Fibroblast of lung (primary cell): ENCODE data around the gene TCF4. TPM values are rescaled to one million over a fixed set of nuclear protein-coding genes. Genes with fewer than 3 reads are reported as not detected.

Source experiments
- DNase-seq, 2 donors: peaks; one replicate each; pipeline versions ENCODE4 v3.0.0 to v3.0.0-alpha.2; 2010; ENCODE audit warnings: low read depth in 2 of 2
- H2AFZ ChIP-seq: 2 replicates; pipeline ENCODE4 v1.5.1; 2012; ENCODE audit warnings: low read length, control low read depth, inconsistent platforms
- H3K27ac ChIP-seq: 2 replicates; pipeline ENCODE4 v1.5.1; 2011; ENCODE audit warnings: low read length, control low read depth; ENCODE audit not compliant: insufficient read depth
- H3K27me3 ChIP-seq: 2 replicates; pipeline ENCODE4 v1.5.1; 2011; ENCODE audit warnings: mild to moderate bottlenecking, low read length; ENCODE audit not compliant: control insufficient read depth, insufficient read depth
- H3K36me3 ChIP-seq: 2 replicates; pipeline ENCODE4 v1.5.1; 2011; ENCODE audit warnings: low read length; ENCODE audit not compliant: control insufficient read depth, insufficient read depth
- H3K4me1 ChIP-seq: 2 replicates; pipeline ENCODE4 v1.5.1; 2011; ENCODE audit warnings: low read length; ENCODE audit not compliant: control insufficient read depth, insufficient read depth; ENCODE audit errors: extremely low read depth
- H3K4me2 ChIP-seq: 2 replicates; pipeline ENCODE4 v1.5.1; 2011; ENCODE audit warnings: low read length, control low read depth; ENCODE audit not compliant: insufficient read depth; ENCODE audit errors: extremely low read depth
- H3K4me3 ChIP-seq, 4 experiments: fragments of 200-600 bp in 1 of 4; sonication (generic) in 1 of 4; replicated peaks in 1 of 4; 2 replicates each; pipeline ENCODE4 v1.5.1; 2011 to 2016; ENCODE audit warnings: low read length in 4 of 4, low read depth in 3 of 4, mild to moderate bottlenecking in 3 of 4, control low read depth in 2 of 4, inconsistent platforms in 1 of 4, mixed read lengths in 1 of 4; ENCODE audit not compliant: insufficient read depth in 1 of 4; ENCODE audit errors: control extremely low read depth in 1 of 4
- H3K79me2 ChIP-seq: 2 replicates; pipeline ENCODE4 v1.5.1; 2012; ENCODE audit warnings: mild to moderate bottlenecking, low read length, inconsistent platforms; ENCODE audit not compliant: control insufficient read depth, insufficient read depth
- H3K9ac ChIP-seq: 2 replicates; pipeline ENCODE4 v1.5.1; 2011; ENCODE audit warnings: mild to moderate bottlenecking, low read length, control low read depth; ENCODE audit not compliant: insufficient read depth
- H3K9me3 ChIP-seq: 2 replicates; pipeline ENCODE4 v1.5.1; 2012; ENCODE audit warnings: low read depth, low read length; ENCODE audit not compliant: control insufficient read depth, insufficient read depth
- H4K20me1 ChIP-seq: 2 replicates; pipeline ENCODE4 v1.5.1; 2011; ENCODE audit warnings: low read length; ENCODE audit not compliant: control insufficient read depth, insufficient read depth; ENCODE audit errors: extremely low read depth
- EZH2 ChIP-seq: IDR thresholded peaks from 2 replicates; pipeline ENCODE4 v1.5.1; 2012; ENCODE audit warnings: low read length, control low read depth, mild to moderate bottlenecking; ENCODE audit errors: missing control alignments
- polyA plus RNA-seq, 2 donors: library from polyadenylated mRNA; depleted of rRNA in 1 of 2; stranded (reverse) in 1 of 2; unstranded in 1 of 2; fragments of >200 nt; gene quantifications; 2 replicates each; pipeline ENCODE4 v1.2.1, GENCODE V29; 2011 to 2012; ENCODE audit warnings: missing spikeins in 1 of 2
- total RNA-seq: library from RNA; depleted of rRNA; stranded (reverse); fragments of >200 nt; gene quantifications from 2 replicates; pipeline ENCODE4 v1.2.1, GENCODE V29; 2014
- TF ChIP-seq, protein P1 (sequence below), 2 donors: IDR thresholded peaks in 1 of 2; conservative IDR thresholded peaks in 1 of 2; 1 replicate in 1 of 2; 2 replicates in 1 of 2; pipeline ENCODE4 v1.5.1; 2011 to 2012; ENCODE audit warnings: low read length in 2 of 2, control low read depth in 1 of 2, inconsistent platforms in 1 of 2, low read depth in 1 of 2, mild to moderate bottlenecking in 1 of 2

The TCF4 gene
- total and polyA plus RNA-seq, 2 donors (not counting 1 experiment from before 2014, with no cell fraction given), result 48.9 to 57.6 TPM

DNA sequence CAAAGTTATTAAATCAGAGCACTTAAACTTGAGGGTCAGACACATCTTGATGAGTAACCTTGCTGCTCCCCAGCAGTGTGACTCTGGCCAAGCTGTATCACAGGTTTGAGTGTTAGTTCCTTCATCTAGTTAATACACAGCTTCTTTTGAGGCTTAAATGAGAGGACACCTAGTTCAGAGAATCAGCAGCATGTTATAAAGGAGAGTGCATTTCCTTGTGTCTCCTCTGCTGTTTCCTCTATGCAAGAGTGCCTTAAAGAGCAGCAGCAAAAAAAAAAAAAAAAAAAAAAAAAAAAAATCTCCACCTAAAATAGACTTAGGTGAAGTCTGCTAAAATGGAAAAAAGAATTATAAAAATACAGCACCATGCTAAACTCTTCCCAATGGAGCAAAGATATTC is 261.9 kb downstream of the TCF4 start:
- DNase-seq, result no peak
- peaks cover 2% of the 10 kb centered on the region for H3K4me1 ChIP-seq
- TF ChIP-seq EZH2, result no peak
- TF ChIP-seq, protein P1, sequence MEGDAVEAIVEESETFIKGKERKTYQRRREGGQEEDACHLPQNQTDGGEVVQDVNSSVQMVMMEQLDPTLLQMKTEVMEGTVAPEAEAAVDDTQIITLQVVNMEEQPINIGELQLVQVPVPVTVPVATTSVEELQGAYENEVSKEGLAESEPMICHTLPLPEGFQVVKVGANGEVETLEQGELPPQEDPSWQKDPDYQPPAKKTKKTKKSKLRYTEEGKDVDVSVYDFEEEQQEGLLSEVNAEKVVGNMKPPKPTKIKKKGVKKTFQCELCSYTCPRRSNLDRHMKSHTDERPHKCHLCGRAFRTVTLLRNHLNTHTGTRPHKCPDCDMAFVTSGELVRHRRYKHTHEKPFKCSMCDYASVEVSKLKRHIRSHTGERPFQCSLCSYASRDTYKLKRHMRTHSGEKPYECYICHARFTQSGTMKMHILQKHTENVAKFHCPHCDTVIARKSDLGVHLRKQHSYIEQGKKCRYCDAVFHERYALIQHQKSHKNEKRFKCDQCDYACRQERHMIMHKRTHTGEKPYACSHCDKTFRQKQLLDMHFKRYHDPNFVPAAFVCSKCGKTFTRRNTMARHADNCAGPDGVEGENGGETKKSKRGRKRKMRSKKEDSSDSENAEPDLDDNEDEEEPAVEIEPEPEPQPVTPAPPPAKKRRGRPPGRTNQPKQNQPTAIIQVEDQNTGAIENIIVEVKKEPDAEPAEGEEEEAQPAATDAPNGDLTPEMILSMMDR (conservative IDR thresholded peaks at IDR 0.05 in 1 of 2, IDR thresholded peaks at IDR 0.05 in 1 of 2; ENCODE audit: low read depth in 1 of 2, low read length in 2 of 2), result no peak
- H2AFZ ChIP-seq, result no peak overlapping the region
- no peaks in the 10 kb centered on the region for H3K79me2 ChIP-seq
- no peaks in the 10 kb centered on the region for H4K20me1 ChIP-seq
- H3K4me3 ChIP-seq, result no peak overlapping the region
- no peak overlapping the region for H3K9ac ChIP-seq
- H3K9me3 ChIP-seq, result no peaks in the 10 kb centered on the region
- H3K36me3 ChIP-seq, result no peaks in the 10 kb centered on the region
- H3K27ac ChIP-seq, result no peak overlapping the region
- no peaks in the 10 kb centered on the region for H3K27me3 ChIP-seq
- H3K4me2 ChIP-seq, result no peak overlapping the region

DNA sequence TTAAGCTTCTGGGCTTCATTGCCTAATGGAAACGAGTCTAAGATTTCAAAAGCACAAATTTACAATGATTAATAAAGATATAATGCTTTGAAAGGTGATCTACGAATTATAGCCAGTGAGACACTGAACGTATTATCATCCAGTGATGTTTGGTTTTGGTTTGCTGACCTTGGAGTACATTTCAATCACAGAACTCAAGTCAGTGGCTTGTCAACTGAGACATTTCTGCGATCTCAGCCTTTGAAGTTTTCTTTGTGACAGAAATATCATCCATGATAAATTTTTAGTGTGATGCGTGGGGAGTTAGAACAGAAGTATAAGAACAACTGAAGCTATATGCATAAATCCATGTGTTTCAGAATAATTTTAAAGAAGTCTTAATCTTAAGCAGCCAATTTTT is 263.8 kb downstream of the TCF4 start:
- no peaks in the 10 kb centered on the region for H3K9me3 ChIP-seq
- no peak overlapping the region for H2AFZ ChIP-seq
- no peak overlapping the region for H3K27ac ChIP-seq
- DNase-seq, result no peak
- no peak overlapping the region for H3K4me3 ChIP-seq
- H4K20me1 ChIP-seq, result no peaks in the 10 kb centered on the region
- H3K4me1 ChIP-seq, result peaks cover 2% of the 10 kb centered on the region
- H3K9ac ChIP-seq, result no peak overlapping the region
- TF ChIP-seq EZH2, result no peak
- H3K27me3 ChIP-seq, result no peaks in the 10 kb centered on the region
- H3K79me2 ChIP-seq, result peaks cover 8% of the 10 kb centered on the region
- peak overlapping the region; percentile 19 for H3K4me2 ChIP-seq
- no peaks in the 10 kb centered on the region for H3K36me3 ChIP-seq

DNA sequence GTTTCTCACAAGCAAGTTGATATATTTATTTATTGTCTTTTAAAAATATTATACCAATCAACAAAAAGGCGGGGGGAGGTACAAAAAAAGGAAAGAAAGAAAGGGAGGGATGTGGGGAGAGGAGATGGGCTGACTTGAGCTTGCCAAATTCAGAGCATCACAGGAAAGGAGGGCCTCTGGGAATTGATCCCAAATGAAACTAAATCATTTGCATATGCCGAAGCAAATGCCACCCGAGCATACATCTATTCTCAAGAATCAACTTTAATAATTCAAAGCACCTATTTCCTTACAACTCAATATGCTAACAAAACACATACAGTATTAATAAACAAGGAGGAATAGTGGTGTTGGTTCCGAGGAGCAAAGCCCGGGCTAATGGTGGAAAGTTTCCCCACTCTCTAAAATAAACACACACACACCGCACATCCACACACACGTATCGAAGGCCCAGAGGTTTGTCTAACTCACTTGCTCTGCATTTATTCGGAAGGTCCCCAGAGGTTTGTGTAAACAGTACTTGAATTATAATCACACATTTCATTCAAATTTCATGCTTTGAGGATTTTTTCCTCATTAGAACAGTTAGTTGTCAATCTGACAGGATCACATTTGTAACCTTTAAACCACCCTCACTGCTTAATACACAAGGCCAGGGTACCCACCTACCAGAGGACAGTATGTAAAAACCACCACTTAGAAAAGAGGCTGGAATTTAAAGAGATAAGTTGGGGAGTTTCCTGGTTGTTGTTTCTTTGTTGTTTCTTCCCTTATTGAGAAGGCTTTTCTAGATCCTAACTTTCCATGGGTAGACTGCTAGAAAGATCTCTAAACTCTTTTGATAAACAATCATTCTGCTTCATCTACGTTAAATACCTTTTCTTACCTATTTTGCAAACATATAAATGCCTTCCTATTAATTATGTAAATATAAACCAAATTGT is 264.7 kb downstream of the TCF4 start:
- Histone ChIP-seq H3K4me1 (peaks cover 2% of the 10 kb centered on the region), H4K20me1 (no peaks in the 10 kb centered on the region), H2AFZ (peak overlapping the region; percentile 6), H3K79me2 (peaks cover 16% of the 10 kb centered on the region), H3K36me3 (no peaks in the 10 kb centered on the region), H3K4me3 (peak overlapping the region; percentile 9 to 90 (median 64)), H3K27ac (peak overlapping the region; percentile 83), H3K9me3 (no peaks in the 10 kb centered on the region), H3K4me2 (peak overlapping the region; percentile 99), H3K9ac (no peak overlapping the region), H3K27me3 (no peaks in the 10 kb centered on the region)
- TF ChIP-seq, protein P1 (conservative IDR thresholded peaks at IDR 0.05 in 1 of 2, IDR thresholded peaks at IDR 0.05 in 1 of 2; ENCODE audit: low read depth in 1 of 2, low read length in 2 of 2), result no peak
- no peak for TF ChIP-seq EZH2
- peak; percentile 48 to 58 for DNase-seq
